ENCODE data around the gene IFITM2.
"Not testable (repeated sequence)": the region's sequence is repeated elsewhere in the genome, so short reads cannot be mapped to it uniquely, and the experiment has no call there.

Gene IFITM2

DNA sequence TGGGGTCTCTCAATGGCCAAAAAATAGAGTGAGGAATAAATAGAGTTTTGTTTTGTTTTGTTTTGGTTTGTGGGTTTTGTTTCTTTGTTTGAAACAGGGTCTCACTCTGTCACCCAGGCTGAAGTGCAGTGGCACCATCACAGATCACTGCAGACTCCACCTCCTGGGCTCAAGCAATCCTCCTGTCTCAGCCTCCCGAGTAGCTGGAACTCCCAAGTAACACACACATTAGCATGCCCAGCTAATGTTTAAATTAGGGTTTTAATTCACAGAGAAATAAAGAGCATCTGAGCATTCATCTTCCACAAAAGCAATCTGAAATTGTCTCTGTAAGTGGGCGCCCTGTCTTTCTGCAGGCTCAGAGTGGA, 22.3 kb downstream of the IFITM2 start:
- no peak overlapping the region for H3K4me3 ChIP-seq (ENCODE audit: low read length)
- TF ChIP-seq, protein P1, sequence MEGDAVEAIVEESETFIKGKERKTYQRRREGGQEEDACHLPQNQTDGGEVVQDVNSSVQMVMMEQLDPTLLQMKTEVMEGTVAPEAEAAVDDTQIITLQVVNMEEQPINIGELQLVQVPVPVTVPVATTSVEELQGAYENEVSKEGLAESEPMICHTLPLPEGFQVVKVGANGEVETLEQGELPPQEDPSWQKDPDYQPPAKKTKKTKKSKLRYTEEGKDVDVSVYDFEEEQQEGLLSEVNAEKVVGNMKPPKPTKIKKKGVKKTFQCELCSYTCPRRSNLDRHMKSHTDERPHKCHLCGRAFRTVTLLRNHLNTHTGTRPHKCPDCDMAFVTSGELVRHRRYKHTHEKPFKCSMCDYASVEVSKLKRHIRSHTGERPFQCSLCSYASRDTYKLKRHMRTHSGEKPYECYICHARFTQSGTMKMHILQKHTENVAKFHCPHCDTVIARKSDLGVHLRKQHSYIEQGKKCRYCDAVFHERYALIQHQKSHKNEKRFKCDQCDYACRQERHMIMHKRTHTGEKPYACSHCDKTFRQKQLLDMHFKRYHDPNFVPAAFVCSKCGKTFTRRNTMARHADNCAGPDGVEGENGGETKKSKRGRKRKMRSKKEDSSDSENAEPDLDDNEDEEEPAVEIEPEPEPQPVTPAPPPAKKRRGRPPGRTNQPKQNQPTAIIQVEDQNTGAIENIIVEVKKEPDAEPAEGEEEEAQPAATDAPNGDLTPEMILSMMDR (conservative IDR thresholded peaks at IDR 0.05; ENCODE audit: low read depth, low read length), result no peak
- no peak for DNase-seq (ENCODE audit: low read depth)

DNA sequence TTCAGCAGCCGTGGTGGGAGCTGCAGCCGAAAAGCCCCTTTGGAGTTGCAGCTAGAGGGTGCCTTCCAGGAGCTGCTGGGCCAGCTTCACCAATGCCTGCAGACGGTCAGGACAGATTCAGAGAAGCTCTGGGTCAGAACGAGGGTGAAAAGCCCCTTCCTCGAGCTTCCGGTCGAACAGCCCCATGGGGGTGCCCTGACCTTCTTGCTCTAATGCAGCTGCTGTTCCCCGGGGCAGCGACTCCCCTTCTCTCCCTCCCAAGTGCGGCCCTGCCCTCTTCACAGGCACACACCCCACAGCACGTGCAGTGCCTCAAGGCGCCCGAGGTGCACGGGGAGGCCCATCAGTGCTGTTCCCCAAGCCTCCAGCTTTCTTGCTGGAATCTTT, 22.7 kb downstream of the IFITM2 start:
- DNase-seq (ENCODE audit: low read depth), result no peak
- TF ChIP-seq, protein P1 (conservative IDR thresholded peaks at IDR 0.05; ENCODE audit: low read depth, low read length), result no peak
- H3K4me3 ChIP-seq (ENCODE audit: low read length), result no peak overlapping the region

DNA sequence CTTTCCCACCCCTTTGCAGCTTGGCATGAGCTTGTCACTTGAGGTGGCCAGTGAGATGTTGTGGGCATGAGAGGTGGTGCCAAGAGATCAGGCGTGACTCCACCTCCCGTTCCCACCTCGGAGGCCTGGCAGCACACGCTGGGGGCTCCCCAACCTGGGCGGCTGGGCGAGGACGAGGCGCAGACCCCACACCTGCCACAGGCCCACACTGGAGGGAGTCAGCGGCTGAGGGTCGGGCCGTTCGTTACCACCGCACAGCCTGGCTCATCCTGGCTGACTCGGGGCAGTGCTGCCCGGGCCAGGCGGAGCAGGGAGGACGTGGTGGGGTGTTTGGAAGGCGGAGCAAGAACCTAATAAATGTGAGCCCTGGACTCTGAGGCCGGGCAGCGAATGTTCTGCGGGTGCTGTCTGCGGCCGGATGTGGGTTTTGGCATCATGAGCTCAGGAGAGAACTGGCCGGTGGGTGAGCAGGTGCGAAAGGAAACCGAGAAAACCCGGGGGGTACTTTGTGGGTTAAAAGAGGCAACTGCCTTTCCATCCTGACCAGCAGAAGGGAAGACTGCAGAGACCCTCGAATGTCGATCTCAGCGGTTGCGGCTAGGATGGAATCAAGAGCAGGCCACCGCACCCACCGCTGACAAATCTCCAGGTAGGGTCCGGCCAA, 23.2 kb downstream of the IFITM2 start:
- TF ChIP-seq, protein P1 (conservative IDR thresholded peaks at IDR 0.05; ENCODE audit: low read depth, low read length), result no peak
- no peak overlapping the region for H3K4me3 ChIP-seq (ENCODE audit: low read length)
- no peak for DNase-seq (ENCODE audit: low read depth)

DNA sequence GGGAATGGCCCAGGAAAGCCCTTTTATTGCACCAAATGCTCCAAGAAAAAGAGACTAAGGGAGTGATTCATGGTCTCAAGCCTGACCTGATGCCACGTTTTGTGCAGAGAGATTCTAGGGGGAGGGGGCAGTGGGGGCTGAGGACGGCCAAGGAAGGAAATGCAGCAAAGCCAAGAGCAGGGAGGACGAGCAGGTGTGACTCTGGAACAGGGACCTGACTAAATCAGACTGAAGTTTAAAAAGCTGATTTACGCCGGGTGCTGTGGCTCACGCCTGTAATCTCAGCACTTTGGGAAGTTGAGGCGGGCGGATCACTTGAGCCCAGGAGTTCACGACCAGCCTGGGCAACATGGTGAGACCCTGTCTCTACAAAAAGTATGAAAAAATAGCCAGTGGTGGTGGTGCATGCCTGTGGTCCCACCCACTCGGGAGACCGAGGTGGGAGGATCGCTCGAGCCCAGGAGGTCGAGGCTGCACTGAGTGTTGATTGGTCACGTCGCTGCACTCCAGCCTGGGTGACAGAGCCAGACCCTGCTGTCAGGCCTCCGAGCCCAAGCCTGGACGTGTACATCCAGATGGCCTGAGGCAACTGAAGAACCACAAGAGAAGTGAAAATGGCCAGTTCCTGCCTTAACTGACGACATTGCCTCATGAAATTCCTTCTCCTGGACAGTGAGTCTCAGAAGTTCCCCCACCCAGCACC, 23.9 kb downstream of the IFITM2 start:
- no peak overlapping the region for H3K4me3 ChIP-seq (ENCODE audit: low read length)
- TF ChIP-seq, protein P1 (conservative IDR thresholded peaks at IDR 0.05; ENCODE audit: low read depth, low read length), result no peak

DNA sequence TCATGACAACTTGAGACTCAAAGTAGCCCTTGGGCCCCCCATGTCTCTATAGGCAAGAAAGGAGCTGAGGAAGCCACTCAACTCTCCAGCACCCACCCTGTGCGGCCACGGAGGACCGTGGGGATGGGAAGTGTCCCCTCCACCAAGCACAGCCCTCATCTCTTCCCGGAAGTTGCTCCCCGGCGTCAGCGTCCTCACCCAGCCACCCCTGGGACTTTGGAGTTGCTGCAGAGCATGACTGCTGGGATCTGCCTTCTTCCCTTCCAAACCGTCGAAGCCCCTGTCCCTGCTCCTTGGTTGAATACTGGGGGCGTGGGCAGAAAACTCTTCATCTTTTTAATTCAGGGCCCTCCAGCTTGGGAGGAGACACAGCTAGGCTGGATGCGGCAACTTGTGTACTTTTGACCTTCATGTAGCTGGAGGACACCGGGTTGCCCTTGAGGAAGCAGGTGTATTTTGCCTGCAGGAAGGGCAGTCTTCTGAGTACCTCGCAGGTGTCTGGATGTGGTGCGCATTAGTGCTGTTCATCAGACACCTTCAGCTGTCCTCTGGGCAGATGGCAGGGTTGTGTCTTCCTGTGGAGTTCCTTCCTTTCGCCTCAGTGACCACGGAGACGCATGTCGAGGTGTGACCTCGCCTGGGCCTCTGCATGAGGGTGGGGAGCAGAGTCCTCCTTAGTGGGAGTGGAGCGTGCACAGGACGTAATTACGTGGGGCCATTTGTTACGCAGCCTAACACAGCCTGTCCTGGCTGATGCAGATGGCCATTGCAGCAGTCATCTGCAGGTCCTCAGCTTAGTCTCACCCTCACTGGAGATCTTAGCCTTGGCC, 25.2 kb downstream of the IFITM2 start:
- H3K4me3 ChIP-seq (ENCODE audit: low read length), result no peak overlapping the region
- TF ChIP-seq, protein P1 (conservative IDR thresholded peaks at IDR 0.05; ENCODE audit: low read depth, low read length), result no peak
- no peak for DNase-seq (ENCODE audit: low read depth)

More for the DNA sequence above, 23.9 kb downstream of the IFITM2 start:
- no peak for DNase-seq (ENCODE audit: low read depth)

DNA sequence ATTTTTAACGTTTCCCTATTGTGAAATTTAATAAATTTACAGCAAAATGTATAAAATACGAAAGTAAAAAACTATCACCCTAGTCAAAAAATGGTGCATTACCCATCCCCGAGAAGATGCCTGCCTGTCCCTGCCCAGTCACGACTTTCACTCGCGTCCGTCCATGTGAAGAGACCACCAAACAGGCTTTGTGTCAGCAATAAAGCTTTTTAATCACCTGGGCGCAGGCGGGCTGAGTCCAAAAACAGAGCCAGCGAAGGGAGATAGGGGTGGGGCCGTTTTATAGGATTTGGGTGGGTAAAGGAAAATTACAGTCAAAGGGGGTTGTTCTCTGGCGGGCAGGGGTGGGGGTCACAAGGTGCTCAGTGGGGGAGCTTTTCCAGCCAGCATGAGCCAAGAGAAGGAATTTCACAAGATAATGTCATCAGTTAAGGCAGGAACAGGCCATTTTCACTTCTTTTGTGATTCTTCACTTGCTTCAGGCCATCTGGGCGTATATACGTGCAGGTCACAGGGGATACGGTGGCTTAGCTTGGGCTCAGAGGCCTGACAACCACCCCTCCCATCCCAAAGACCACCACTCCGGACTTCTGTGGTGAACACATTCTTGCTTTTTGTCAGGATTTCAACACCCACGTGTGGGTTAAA, 26.1 kb downstream of the IFITM2 start:
- not testable (repeated sequence) for DNase-seq (ENCODE audit: low read depth); H3K4me3 ChIP-seq (ENCODE audit: low read length)

Measured in retinal pigment epithelial cell (primary cell).